BE2C (cell line): ENCODE measurements around the gene LIN28A.

Experiments
- DNase-seq: peaks from one replicate; pipeline ENCODE4 v3.0.0-alpha.2; 2020
- H3K27me3 ChIP-seq: fragments of 250-450 bp; sonication (Bioruptor Pico); 2 replicates; pipeline ENCODE4 v1.5.1; 2020; ENCODE audit warnings: mild to moderate bottlenecking
- H3K36me3 ChIP-seq: fragments of 250-450 bp; sonication (Bioruptor Pico); 2 replicates; pipeline ENCODE4 v1.5.1; 2020; ENCODE audit warnings: mild to moderate bottlenecking
- H3K4me1 ChIP-seq: fragments of 250-450 bp; sonication (Bioruptor Pico); 2 replicates; pipeline ENCODE4 v1.5.1; 2020
- H3K4me3 ChIP-seq: 2 replicates; pipeline ENCODE4 v1.5.1; 2011; ENCODE audit warnings: low read depth, low read length
- H3K9me3 ChIP-seq: fragments of 250-450 bp; sonication (Bioruptor Pico); 2 replicates; pipeline ENCODE4 v1.5.1; 2020
- CTCF ChIP-seq: IDR thresholded peaks from 2 replicates; pipeline ENCODE4 v1.5.1; 2012; ENCODE audit warnings: mild to moderate bottlenecking, low read depth, low read length

Gene LIN28A

GRCh38 chr1:26395754-26396153 is 14.9 kb upstream of the LIN28A start:
- H3K9me3 ChIP-seq, result no peaks in the 10 kb centered on the region
- no peak overlapping the region for H3K4me3 ChIP-seq
- no peaks in the 10 kb centered on the region for H3K27me3 ChIP-seq
- no peak for DNase-seq
- H3K4me1 ChIP-seq, result no peaks in the 10 kb centered on the region
- no peak for TF ChIP-seq CTCF
- no peaks in the 10 kb centered on the region for H3K36me3 ChIP-seq

DNA sequence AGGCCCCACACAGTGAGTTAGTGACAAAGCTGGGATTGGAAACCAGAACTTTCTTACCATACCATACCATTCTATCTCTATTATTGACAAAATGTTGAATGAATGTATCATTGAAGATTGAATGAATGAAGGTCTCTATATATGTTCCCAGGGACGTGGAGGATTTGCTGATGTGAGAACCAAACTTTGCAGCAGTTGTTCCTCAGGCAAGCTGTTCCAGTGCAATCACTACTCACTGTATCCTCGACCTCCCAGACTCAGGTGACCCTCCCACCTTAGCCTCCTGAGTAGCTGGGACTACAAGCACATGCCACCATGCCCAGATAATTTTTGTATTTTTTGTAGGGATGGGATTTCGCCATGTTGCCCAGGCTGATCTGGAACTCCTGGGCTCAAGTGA is 11.6 kb upstream of the LIN28A start:
- Histone ChIP-seq H3K4me1 (no peaks in the 10 kb centered on the region), H3K4me3 (no peak overlapping the region), H3K9me3 (no peaks in the 10 kb centered on the region), H3K36me3 (no peaks in the 10 kb centered on the region), H3K27me3 (no peaks in the 10 kb centered on the region)
- DNase-seq, result no peak
- TF ChIP-seq CTCF, result no peak

- Histone ChIP-seq H3K4me3 (no peak overlapping the region), H3K9me3 (no peaks in the 10 kb centered on the region), H3K4me1 (no peaks in the 10 kb centered on the region), H3K36me3 (no peaks in the 10 kb centered on the region), H3K27me3 (no peaks in the 10 kb centered on the region)
- no peak for TF ChIP-seq CTCF
- DNase-seq, result no peak
Measured at GRCh38 chr1:26401891-26402290, 8.7 kb upstream of the LIN28A start.

DNA sequence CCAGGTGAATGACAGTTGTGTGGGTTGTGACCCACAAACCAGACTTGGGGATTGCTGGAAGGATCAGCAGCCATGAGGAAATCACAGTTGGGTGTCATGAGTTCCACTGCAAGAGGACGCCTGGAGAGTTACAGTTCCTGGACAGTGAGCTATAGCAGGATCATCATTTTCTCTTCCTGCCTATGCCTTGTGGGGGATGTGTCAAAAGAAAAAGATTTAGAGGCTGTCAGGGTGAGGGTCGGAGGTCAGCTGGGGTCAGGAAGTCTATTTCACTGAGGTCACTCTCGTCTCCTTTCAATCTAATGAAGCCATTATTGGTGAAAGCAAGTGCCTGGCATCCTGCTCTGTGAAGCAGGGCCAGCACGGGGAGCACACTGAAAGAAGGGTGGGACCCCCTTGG is 7.0 kb upstream of the LIN28A start:
- Histone ChIP-seq H3K36me3 (no peaks in the 10 kb centered on the region), H3K27me3 (no peaks in the 10 kb centered on the region), H3K4me3 (no peak overlapping the region), H3K9me3 (no peaks in the 10 kb centered on the region), H3K4me1 (no peaks in the 10 kb centered on the region)
- no peak for TF ChIP-seq CTCF
- DNase-seq, result no peak

DNA sequence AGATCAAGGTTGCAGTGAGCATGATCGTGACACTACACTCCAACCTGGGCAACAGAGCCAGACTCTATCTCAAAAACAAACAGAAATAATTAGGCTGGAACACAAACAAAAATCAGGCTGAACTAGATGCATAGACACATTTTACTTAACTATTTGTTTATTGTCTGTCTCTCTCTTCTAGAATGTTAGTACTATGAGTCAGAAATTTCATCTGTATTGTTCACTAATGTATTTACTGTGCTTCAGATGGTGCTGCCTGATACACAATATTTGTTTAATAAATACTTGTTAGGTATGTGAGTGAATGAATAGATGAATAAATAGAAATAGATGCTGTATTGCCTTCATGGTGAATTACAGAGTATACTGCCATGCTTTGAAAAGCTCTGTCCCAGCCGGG is 6.0 kb upstream of the LIN28A start:
- H3K27me3 ChIP-seq, result no peaks in the 10 kb centered on the region
- no peak overlapping the region for H3K4me3 ChIP-seq
- no peak for DNase-seq
- no peaks in the 10 kb centered on the region for H3K36me3 ChIP-seq
- H3K4me1 ChIP-seq, result no peaks in the 10 kb centered on the region
- no peaks in the 10 kb centered on the region for H3K9me3 ChIP-seq
- TF ChIP-seq CTCF, result no peak

GRCh38 chr1:26405281-26405915 is 5.2 kb upstream of the LIN28A start:
- H3K9me3 ChIP-seq, result no peaks in the 10 kb centered on the region
- H3K27me3 ChIP-seq, result no peaks in the 10 kb centered on the region
- no peak overlapping the region for H3K4me3 ChIP-seq
- H3K4me1 ChIP-seq, result no peaks in the 10 kb centered on the region
- no peak for TF ChIP-seq CTCF
- DNase-seq, result no peak
- no peaks in the 10 kb centered on the region for H3K36me3 ChIP-seq
